ENCODE results near the gene B3GALNT1.

- no peak for TF ChIP-seq POLR2AphosphoS5 (IDR thresholded peaks at IDR 0.05)
- no peak for TF ChIP-seq CTCF (IDR thresholded peaks at IDR 0.05)
- TF ChIP-seq EP300 (IDR thresholded peaks at IDR 0.05), result no peak
- no peak for TF ChIP-seq POLR2A (IDR thresholded peaks at IDR 0.05)
Measured at GRCh38 chr3:161083131-161083530, 22.0 kb downstream of the B3GALNT1 start.

Data from gastroesophageal sphincter (tissue), 3 donors.